NCI-H1417 treated with DMSO at 0.1 percent for 48 hours (cell line): ENCODE data around the gene AQP2.

Source experiments
- DNase-seq: peaks from one replicate; lab custom pipeline; 2025; lab: John Stamatoyannopoulos, UW

Gene AQP2

GRCh38 chr12:49950273-49951251 is at the start of gene AQP2:
Gene AQP2, plus strand, starts transcription at chr12:49950737. Its CDS starts 94 bp downstream, at chr12:49950831.
- DNase-seq, result no peak

DNA sequence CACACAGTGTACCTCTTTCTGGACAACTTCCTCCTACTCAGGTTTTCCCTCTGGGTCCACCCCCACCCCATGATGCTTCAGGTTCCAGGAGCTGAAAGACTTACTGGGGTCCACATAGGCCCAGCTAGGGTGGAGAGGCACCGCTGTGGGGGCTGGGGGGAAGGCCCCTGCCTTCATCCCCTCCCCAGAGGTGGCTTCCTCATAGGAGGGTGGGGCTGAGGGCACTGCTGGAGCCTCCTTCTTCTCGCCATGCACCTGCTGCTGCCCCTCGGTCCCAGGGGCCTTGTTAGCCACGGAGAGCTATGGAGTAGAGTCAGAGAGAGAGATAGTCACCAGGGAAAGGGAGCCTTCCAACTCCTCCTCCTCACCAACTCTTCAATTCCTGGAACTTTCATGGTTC is 49.5 kb upstream of the AQP2 start:
- DNase-seq, result no peak

GRCh38 chr12:49901986-49902385 is 48.6 kb upstream of the AQP2 start:
- DNase-seq, result no peak

DNA sequence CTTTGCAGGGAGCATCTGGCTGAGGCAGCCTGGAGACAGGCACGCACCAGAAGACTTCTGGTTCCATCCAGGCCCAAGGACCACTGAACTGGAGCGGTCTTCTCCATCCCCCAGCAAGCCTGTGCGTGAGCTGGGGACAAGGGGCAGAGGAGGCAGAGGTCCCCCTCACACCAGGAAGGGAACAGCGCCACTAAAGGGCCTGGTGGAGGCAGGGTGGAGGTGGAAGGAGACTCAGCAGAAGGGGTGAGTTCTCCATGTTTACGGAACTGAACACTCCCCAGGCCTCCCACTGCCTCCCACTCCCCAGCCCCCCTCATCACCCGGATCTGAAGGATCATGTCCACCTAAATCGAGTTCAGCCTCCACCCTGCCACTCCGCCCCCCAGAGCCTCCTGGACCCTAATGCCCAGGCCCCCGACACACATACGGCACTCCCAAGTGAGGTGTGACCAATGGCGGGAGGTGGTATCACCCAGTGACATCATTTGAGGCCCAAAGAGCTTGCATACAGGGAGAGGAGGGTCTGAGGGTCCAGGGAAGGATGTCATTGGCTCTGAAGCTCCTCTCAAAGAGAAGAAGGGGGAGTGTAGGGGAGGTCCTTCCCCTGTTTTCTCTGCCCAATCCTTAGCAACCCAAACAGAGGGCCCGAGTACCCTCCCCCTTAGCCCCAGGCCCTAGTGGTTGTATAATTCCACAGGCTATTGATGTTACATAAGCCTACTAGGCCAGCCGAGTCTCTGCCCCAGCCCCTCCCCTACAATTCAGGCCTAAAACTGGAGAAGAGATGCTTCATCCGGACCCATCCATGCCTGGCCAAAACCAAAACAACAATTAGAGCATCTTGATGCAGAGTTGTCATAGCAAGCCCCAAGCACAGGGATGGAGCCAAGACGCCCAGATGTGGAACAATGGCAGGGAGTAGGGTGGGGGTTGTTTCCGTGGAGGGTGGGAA is 47.9 kb upstream of the AQP2 start:
- DNase-seq, result no peak

DNA sequence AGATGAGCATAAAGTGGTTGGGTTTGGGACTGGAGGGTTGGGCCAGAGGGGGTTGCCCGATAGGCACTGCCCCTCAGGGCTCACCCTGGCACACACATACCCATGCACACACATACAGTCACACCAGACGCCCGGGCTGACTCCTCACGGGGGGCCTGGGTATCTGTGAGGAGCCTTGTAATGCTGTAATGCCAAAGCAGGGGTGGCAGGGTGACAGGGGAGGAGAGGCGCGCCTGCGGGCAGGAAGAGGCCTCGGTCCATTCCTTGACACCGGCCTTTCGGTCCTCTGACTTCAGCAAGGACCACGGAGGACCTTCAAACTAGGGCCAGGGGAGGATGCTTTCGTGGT is 47.2 kb upstream of the AQP2 start:
- DNase-seq, result no peak

DNA sequence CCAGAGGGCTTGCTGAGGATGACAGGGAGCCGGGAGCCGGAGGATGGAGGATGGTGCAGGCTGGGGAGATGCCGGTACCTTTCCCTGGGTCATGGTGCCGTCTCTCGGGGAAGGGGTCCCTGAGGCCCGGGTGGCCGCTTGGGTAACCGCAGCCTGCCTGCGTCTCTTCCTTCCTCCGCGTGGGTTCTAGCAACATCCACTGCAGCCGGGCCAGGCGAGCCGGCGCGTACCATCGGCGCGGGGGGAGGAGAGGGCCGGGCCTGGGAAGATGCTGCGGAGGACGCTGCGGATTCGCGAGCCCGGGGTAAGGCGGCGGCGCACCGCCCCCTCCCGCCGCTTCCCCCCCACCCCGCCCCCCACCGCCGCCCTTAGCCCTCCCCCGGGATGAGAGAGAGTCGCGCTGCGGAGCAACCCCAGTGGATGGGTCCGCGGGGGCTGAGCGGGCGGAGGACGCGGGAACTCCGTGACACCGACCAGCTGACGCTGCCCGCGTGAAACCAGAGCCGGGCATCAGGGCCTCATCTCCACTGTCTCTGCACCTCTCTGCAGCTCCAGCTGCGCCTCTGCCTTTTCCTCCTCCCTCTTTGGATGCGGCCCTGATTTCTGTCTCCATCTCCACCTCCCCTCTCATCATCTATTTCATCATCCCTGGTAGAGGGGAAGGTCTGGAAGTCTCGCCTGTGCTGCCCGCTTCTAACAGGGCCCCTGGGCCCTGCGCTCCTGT is 46.7 kb upstream of the AQP2 start, which contains the start of gene FAIM2:
Gene FAIM2 (minus strand): TSS at position 201 of the 724 bp plus-strand sequence. CDS start 108 bp downstream, at position 93.
- no peak for DNase-seq

DNA sequence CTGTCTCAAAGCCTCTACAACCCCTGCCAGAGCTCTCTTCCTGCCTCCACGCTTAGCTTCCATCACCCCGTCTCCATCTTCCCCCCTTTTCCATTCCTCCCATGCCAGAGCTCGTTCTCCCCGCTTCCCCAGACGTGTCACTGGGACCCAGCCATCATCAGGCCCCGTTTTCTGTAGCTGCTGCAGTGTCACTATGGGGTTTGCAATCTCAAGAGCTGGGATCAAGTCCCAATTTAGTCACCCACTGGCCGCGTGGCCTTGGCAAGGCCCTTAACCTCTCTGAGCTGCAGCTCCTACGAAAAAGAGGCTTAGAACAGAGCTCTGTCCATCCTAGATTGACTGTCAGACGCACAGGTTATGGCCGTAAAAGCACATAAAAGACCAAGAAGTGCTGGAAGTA is 45.9 kb upstream of the AQP2 start:
- DNase-seq, result no peak

DNA sequence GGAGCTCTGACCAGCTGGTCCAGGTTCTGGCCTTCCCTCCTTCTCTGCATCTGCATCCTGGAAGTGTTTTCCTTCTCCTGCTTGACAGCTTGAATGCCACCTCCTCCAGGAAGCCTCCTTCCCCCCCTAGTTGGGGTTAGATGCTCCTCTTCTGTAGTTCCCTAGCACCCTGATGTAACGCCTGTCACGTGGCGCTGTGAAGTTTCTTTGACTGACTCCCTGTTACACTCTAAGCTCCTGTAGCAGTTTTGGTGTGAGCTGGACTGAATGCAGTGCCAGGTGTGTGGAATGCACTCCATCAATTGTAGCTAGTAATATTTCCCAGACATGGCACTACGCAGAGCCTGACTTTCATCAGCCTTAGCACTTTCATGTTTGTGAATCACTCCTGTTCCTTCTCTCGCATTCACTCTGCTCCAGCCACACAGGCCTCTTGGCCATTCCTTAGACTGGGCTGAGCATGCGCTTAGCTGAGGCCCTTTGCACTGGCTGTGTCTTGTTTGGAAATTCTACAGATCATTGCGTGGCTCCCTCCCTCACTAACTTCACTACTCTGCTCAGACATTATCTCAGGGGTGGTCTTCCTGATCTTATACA is 44.7 kb upstream of the AQP2 start:
- no peak for DNase-seq

DNA sequence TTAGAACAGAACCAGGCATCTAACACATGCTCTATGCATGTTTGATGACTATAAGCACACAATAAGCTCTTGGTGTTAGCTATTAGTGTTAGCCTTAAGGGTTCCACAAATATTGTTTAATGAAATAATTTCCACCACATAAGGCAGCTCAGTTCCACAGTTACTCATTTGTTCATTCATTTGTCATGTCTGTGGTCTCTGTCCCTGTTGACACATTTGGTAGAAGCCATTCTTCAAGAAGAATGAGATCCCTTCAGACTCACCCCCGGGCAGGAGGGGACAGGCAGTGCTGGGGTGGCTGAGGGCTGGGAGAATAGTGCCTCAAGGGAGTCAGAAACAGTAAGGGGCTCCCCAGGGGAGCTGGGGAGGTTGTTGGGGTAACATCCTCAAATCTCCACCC is 43.2 kb upstream of the AQP2 start:
- DNase-seq, result no peak

DNA sequence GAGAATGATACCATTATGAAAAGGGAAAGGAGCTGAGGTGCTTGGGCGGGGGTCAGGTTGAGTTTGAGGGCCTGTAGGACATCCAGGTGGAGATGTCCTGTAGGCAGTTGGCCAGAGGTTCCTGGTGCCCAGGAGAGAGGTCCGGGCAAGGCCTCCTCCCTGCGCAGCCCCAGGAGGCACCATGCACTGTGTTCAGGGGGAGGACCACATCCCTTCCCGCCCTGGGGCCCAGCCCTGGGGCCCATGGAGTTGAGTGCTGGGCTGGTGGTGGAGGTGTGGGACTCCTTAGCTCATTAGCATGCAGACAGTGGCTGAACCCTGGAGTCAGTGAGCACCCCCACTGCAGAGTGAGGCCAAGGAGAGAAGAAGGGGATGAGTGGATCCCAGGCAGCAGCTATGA is 41.2 kb upstream of the AQP2 start:
- DNase-seq, result no peak

GRCh38 chr12:49909826-49910225 is 40.7 kb upstream of the AQP2 start:
- no peak for DNase-seq

GRCh38 chr12:49910331-49911212 is 40.0 kb upstream of the AQP2 start:
- no peak for DNase-seq

- no peak for DNase-seq
These were observed 39.3 kb upstream of the AQP2 start for GRCh38 chr12:49911213-49911605.

- no peak for DNase-seq
These were observed 37.9 kb upstream of the AQP2 start for GRCh38 chr12:49912345-49913255.

DNA sequence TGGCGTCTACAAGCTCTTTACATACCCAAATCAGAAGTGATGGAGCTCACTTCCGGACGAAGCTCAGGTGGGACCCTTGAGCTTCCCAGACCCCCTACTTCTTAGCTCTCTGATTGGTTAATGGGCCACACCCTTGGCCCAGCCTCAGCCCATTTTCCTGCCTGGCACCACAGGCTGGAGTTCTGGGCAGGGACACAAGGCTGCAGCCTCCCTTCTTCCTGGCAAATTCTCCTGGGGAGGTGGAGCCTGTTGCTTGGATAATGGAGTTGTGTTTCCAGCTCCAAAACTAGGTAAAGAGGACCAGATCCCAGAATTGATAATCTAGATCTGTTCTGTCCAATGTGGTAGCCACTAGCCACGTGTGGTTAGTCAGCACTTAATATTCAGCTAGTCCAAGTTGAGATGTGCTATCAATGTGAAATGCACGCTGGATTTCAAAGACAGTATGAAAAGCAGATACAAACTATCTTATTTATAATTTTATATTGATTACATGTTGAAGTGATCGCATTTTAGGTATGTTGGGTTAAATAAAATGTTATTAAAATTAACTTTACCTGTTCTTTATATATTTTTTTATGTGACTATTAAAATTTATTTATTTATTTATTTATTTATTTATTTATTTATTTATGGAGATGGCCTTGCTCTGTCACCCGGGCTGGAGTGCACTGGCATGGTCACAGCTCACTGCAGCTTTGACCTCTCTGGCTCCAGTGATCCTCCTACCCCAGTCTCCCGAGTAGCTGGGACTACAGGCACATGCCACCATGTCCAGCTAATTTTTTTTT is 34.2 kb upstream of the AQP2 start:
- no peak for DNase-seq

DNA sequence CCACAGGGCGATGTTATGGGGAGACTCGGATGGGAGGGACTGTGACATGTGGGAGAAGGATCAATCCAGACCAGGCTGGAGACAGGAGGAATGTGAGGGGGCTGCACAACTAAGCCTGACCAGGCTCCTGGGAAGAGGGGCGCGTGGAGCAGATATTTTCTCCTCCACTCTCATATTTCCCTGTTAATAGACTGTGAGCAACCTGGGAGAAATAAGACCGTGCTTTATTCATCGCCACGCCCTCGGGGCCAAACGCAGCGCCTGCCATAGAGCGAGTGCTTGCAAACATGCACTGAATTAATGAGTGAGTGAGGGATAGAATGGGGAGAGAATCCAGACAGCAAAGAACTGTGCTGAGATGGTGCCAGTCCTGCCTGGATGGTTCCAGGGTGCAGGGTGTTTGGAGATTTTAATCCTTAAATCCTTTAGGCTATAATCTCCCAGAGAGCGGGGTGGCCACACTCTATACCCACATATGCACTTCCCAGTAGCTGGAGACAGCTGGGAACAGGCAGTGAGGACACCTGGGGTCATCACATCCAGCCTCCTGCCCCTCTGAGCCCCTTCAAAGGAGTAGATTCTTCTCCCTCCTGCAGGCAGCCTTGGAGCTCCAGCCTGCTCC is 33.3 kb upstream of the AQP2 start:
- DNase-seq, result no peak

- no peak for DNase-seq
These were observed 32.8 kb upstream of the AQP2 start for GRCh38 chr12:49917788-49918173.

DNA sequence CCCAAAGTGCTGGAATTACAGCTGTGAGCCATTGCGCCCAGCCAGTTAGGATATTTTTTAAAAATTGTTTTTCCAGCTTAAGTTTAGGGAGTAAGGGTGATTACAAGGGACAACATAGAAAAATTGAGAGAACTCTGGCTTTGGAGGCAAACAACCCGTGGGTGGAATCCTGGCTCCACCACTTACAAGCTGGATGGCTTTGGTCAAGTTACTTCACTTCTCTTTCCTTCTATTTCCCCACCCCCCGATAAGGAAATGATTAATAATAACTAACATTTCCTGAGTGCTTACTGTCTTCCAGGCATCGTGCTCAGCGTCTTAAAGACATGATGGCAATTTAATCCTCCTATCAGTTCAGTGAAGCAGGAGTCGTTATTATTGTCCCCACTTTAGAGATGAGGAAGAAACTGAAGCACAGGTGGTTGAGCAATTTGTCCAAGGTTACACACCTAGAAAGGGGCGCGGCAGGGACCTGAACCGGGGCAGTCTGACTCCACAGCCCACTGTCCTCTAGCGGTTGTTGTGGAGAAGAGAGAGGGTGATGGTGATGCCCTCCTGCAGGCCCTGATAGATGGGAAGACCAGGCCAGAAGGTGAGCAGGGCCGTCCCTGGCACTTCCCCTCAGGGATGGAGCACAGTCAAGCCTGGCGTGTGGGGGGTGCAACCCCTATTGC is 30.2 kb upstream of the AQP2 start:
- no peak for DNase-seq
